HepG2 (cell line): Measurements from ENCODE around the gene EEA1. TPM values are rescaled to one million over a fixed set of nuclear protein-coding genes. Genes with fewer than 3 reads are reported as not detected.

Experiments used
- RBAK ChIP-seq: sonication (generic); formaldehyde crosslinking; IDR thresholded peaks from 2 replicates; pipeline ENCODE4 v1.5.1; 2020; ENCODE audit warnings: mild to moderate bottlenecking, missing genetic modification reagents
- TEAD3 ChIP-seq: optimal IDR thresholded peaks from 2 replicates; pipeline ENCODE3; 2016; ENCODE audit warnings: borderline replicate concordance
- WIZ ChIP-seq: sonication (generic); formaldehyde crosslinking; IDR thresholded peaks from 2 replicates; pipeline ENCODE4 v1.5.1; 2020; ENCODE audit warnings: mild to moderate bottlenecking, missing genetic modification reagents
- ZNF773 ChIP-seq: sonication (generic); formaldehyde crosslinking; IDR thresholded peaks from 2 replicates; pipeline ENCODE4 v1.4.0; 2020; ENCODE audit warnings: missing genetic modification reagents, borderline replicate concordance
- polyA plus RNA-seq, 8 experiments: library from polyadenylated mRNA; depleted of rRNA in 3 of 8; stranded (reverse) in 7 of 8; unstranded in 1 of 8; fragments of >200 nt; fragmentation: Illumina TruSeq in 4 of 8; extraction: Trizol in 4 of 8; gene quantifications; 2 replicates each; pipeline versions ENCODE4 v1.2.1 to v1.2.3, GENCODE V29; 2011 to 2016; ENCODE audit warnings: low read depth in 4 of 8, missing spikeins in 1 of 8, mixed read lengths in 1 of 8; ENCODE audit not compliant: insufficient read depth in 1 of 8
- total RNA-seq, 5 experiments: library from RNA; depleted of rRNA; stranded (reverse); fragments of >200 nt; fragmentation: Illumina TruSeq; extraction: Trizol; gene quantifications; 2 replicates each; pipeline ENCODE4 v1.2.3, GENCODE V29; 2016; ENCODE audit warnings: low read depth in 1 of 5
- TF ChIP-seq, protein P1 (sequence below): sonication (generic); formaldehyde crosslinking; IDR thresholded peaks from one replicate; pipeline ENCODE4 v1.5.1; 2020; ENCODE audit warnings: mild to moderate bottlenecking, missing genetic modification reagents; ENCODE audit errors: not compliant biosample characterization

Gene EEA1
- total and polyA plus RNA-seq, 2 of the 13 experiments (the other 11 are each of a cell fraction or from before 2014, with no cell fraction given) = 5.0 to 19.3 TPM

GRCh38 chr12:92943482-92944250 lies 14.6 kb upstream of the EEA1 start (continued):
- TF ChIP-seq, protein P1, sequence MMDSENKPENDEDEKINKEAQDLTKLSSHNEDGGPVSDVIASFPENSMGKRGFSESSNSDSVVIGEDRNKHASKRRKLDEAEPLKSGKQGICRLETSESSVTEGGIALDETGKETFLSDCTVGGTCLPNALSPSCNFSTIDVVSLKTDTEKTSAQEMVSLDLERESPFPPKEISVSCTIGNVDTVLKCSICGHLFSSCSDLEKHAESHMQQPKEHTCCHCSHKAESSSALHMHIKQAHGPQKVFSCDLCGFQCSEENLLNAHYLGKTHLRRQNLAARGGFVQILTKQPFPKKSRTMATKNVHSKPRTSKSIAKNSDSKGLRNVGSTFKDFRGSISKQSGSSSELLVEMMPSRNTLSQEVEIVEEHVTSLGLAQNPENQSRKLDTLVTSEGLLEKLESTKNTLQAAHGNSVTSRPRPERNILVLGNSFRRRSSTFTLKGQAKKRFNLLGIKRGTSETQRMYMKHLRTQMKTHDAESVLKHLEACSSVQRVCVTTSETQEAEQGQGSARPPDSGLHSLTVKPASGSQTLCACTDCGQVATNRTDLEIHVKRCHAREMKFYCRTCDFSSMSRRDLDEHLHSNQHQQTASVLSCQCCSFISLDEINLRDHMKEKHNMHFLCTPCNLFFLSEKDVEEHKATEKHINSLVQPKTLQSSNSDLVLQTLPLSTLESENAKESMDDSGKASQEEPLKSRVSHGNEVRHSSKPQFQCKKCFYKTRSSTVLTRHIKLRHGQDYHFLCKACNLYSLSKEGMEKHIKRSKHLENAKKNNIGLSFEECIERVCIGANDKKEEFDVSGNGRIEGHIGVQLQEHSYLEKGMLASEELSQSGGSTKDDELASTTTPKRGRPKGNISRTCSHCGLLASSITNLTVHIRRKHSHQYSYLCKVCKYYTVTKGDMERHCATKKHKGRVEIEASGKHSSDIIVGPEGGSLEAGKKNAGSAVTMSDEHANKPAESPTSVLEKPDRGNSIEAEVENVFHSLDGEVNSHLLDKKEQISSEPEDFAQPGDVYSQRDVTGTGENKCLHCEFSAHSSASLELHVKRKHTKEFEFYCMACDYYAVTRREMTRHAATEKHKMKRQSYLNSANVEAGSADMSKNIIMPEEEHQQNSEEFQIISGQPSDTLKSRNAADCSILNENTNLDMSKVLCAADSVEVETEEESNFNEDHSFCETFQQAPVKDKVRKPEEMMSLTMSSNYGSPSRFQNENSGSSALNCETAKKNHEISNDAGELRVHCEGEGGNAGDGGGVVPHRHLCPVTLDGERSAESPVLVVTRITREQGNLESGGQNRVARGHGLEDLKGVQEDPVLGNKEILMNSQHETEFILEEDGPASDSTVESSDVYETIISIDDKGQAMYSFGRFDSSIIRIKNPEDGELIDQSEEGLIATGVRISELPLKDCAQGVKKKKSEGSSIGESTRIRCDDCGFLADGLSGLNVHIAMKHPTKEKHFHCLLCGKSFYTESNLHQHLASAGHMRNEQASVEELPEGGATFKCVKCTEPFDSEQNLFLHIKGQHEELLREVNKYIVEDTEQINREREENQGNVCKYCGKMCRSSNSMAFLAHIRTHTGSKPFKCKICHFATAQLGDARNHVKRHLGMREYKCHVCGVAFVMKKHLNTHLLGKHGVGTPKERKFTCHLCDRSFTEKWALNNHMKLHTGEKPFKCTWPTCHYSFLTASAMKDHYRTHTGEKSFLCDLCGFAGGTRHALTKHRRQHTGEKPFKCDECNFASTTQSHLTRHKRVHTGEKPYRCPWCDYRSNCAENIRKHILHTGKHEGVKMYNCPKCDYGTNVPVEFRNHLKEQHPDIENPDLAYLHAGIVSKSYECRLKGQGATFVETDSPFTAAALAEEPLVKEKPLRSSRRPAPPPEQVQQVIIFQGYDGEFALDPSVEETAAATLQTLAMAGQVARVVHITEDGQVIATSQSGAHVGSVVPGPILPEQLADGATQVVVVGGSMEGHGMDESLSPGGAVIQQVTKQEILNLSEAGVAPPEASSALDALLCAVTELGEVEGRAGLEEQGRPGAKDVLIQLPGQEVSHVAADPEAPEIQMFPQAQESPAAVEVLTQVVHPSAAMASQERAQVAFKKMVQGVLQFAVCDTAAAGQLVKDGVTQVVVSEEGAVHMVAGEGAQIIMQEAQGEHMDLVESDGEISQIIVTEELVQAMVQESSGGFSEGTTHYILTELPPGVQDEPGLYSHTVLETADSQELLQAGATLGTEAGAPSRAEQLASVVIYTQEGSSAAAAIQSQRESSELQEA (CRISPR knock-in tag) = no peak
- TF ChIP-seq ZNF773 (CRISPR knock-in tag) (no peak), TEAD3 (CRISPR knock-in tag) (peak; percentile 70), RBAK (CRISPR knock-in tag) (no peak), WIZ (CRISPR knock-in tag) (no peak)
